GM21390 (cell line): ENCODE data around the gene RTCB.

Experiments used
- ATAC-seq: cut with Tn5 transposase; IDR thresholded peaks from one replicate; pipeline ENCODE4 v1.9.1; 2021; ENCODE audit not compliant: unreplicated experiment

RTCB gene

GRCh38 chr22:32340411-32340810 lies 71.6 kb downstream of the RTCB start:
- no peak for ATAC-seq

GRCh38 chr22:32339190-32340012 lies 72.6 kb downstream of the RTCB start:
- no peak for ATAC-seq

- ATAC-seq, result no peak
These were observed 73.3 kb downstream of the RTCB start for GRCh38 chr22:32338757-32339156.
